ENCODE data around the gene CACNA2D1.

The CACNA2D1 gene

DNA sequence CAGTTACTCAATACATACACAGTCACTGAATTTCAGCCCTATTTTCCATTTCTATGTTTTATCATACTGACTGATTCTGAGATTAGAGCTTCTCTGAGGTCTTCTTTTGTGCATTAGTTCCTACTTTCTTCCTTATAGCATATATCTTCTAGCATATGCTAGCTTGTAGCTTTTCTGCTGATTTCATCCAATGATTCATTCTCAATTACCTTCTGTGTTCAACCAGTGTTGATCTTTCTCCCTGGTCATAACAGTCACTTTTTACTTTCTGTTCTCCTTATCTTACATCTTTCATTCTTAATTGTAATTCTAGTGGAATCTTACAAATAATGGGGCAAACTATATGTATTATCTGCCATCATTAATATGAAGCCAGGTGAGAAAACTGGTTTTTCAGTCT is 514.2 kb downstream of the CACNA2D1 start:
- no peak for DNase-seq

DNA sequence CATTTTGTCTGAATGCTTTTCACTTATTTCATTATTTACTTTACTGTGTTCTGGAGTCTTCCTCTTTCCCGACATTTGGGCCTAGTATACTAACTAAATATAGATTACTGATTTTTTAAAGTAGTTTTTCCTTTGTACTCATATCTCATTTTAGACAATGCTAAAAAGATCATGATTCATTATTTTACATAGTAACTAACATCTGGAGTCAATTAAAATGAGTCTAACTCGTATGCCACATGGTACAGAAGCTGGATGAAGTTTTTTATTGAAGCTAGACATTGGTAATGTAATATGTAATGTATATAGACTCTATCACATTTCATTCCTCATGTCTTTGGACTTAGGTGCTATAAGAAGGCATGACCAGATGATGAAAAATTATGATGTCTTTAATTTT is 517.4 kb downstream of the CACNA2D1 start:
- DNase-seq: no peak

GRCh38 chr7:81925530-81925929 is 518.0 kb downstream of the CACNA2D1 start:
- no peak for DNase-seq

DNA sequence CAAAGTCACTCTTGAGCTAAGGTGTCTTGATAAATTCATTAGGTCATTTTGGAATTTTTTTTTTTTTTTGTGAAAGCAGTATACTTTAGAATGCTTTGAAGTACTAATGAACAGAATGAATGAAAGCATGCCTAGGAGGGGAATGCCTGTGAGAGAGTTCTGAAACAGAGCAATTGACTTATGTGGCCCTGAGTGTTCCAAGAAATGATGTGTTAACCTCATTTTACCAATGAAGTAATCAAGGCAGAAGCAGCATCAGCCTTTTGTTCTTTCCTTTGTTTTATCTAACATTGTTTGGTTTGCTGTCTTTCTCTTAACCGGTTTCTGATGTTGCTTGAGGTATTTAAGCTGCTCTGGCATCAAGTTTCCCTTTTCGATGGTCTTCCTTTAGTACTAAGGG is 519.1 kb downstream of the CACNA2D1 start:
- DNase-seq: no peak

DNA sequence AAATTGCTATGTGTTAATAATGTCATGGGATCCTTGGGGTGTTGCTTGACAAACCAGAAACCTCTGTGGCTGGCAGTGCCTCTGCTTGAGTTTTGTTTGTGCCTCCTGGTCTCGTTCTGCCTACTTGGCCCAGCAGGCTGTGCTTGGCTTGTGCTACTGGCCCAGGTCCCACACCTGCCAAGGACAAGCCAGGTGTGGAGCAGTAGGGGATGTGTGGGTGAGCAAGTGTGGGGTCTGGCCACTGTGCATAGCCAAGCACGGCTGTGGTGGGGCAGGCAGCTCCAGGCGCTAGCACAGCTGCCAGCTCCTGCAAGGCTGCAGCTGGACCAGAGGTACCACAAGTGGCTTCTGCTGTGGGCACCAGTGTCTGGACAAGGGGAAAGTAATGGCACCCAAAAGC is 524.1 kb downstream of the CACNA2D1 start:
- DNase-seq: no peak

GRCh38 chr7:81908220-81908619 is 535.4 kb downstream of the CACNA2D1 start:
- DNase-seq: no peak

DNA sequence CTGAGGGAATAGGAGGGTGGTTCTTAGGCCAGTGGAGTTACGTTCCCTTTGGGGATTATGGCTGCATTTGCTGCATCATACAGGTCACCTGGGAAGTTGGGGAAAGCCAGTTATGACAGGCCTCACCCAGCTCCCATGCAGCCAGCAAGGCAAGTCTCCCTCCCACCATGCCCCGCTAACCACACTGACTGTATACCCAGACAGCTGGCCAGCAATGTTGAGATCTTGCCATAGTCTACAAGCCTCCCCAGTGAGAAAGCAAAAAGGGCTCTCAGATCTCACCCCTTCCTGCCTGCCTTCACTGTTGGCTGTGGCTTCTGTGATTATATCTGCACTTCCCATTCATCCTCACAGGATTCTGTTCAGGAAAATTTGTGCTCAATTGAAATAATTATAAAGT is 540.5 kb downstream of the CACNA2D1 start:
- DNase-seq: no peak

- DNase-seq: no peak
These were observed 541.0 kb downstream of the CACNA2D1 start for GRCh38 chr7:81902536-81902935.

Data from stimulated activated CD4-positive, alpha-beta T cell treated with anti-CD3 and anti-CD28 coated beads, Interleukin-15, amount 100 ng/mL, for 24 hours (primary cell).